GM21360 (cell line): ENCODE results near the gene NBAS.
"Not testable (repeated sequence)": the region's sequence is repeated elsewhere in the genome, so short reads cannot be mapped to it uniquely, and the experiment has no call there.

Experiments used
- ATAC-seq: cut with Tn5 transposase; IDR thresholded peaks from one replicate; pipeline ENCODE4 v1.9.1; 2021; ENCODE audit warnings: mild to moderate bottlenecking, moderate library complexity; ENCODE audit not compliant: unreplicated experiment

The NBAS gene

GRCh38 chr2:15325296-15325695, 235.8 kb downstream of the NBAS start:
- ATAC-seq: no peak

GRCh38 chr2:15323227-15323626, 237.9 kb downstream of the NBAS start:
- ATAC-seq: no peak

- ATAC-seq: not testable (repeated sequence)
These were observed 239.7 kb downstream of the NBAS start for GRCh38 chr2:15321481-15321880.

- ATAC-seq: no peak
These were observed 244.7 kb downstream of the NBAS start for GRCh38 chr2:15316370-15316814.

- ATAC-seq: no peak
These were observed 245.7 kb downstream of the NBAS start for GRCh38 chr2:15315411-15315810.

GRCh38 chr2:15313657-15314056, 247.5 kb downstream of the NBAS start:
- ATAC-seq: peak; percentile 85

- no peak for ATAC-seq
These were observed 249.2 kb downstream of the NBAS start for GRCh38 chr2:15311926-15312325.

GRCh38 chr2:15311201-15311907, 249.8 kb downstream of the NBAS start:
- ATAC-seq: peak; percentile 38

- ATAC-seq: no peak
These were observed 253.6 kb downstream of the NBAS start for GRCh38 chr2:15307526-15307925.

- no peak for ATAC-seq
These were observed 254.4 kb downstream of the NBAS start for GRCh38 chr2:15306706-15307105.

GRCh38 chr2:15303874-15304273, 257.3 kb downstream of the NBAS start:
- no peak for ATAC-seq

- no peak for ATAC-seq
These were observed 259.0 kb downstream of the NBAS start for GRCh38 chr2:15302154-15302553.

GRCh38 chr2:15300624-15301573, 260.2 kb downstream of the NBAS start:
- ATAC-seq: no peak

- ATAC-seq: no peak
These were observed 261.1 kb downstream of the NBAS start for GRCh38 chr2:15299904-15300520.

GRCh38 chr2:15298770-15299169, 262.4 kb downstream of the NBAS start:
- no peak for ATAC-seq

GRCh38 chr2:15293262-15293937, 267.7 kb downstream of the NBAS start:
- no peak for ATAC-seq

GRCh38 chr2:15287447-15288184, 273.5 kb downstream of the NBAS start:
- no peak for ATAC-seq

- no peak for ATAC-seq
These were observed 276.5 kb downstream of the NBAS start for GRCh38 chr2:15284614-15285013.

GRCh38 chr2:15281681-15282080, 279.5 kb downstream of the NBAS start:
- ATAC-seq: no peak

- no peak for ATAC-seq
These were observed 281.8 kb downstream of the NBAS start for GRCh38 chr2:15279201-15279876.
